Transverse colon (tissue), 4 donors: Measurements from ENCODE around the gene PSMG1. TPM values are rescaled to one million over a fixed set of nuclear protein-coding genes. Genes with fewer than 3 reads are reported as not detected.
"Not testable (repeated sequence)": the region's sequence is repeated elsewhere in the genome, so short reads cannot be mapped to it uniquely, and the experiment has no call there.

Source experiments
- DNase-seq: peaks from one replicate; pipeline ENCODE4 v3.0.0-alpha.2; 2019
- H3K27ac ChIP-seq, 4 donors: fragments of 200-600 bp; sonication (generic); 2 replicates each; pipeline ENCODE4 v1.5.1; 2016 to 2018; ENCODE audit warnings: inconsistent platforms in 4 of 4
- H3K27me3 ChIP-seq: fragments of 200-600 bp; sonication (generic); 2 replicates; pipeline ENCODE4 v1.5.1; 2017; ENCODE audit warnings: inconsistent platforms
- H3K36me3 ChIP-seq, 4 donors: fragments of 200-600 bp; sonication (generic); 2 replicates each; pipeline ENCODE4 v1.5.1; 2017 to 2019; ENCODE audit warnings: inconsistent platforms in 4 of 4
- H3K4me1 ChIP-seq, 4 donors: fragments of 200-600 bp; sonication (generic); 2 replicates each; pipeline ENCODE4 v1.5.1; 2017 to 2020; ENCODE audit warnings: inconsistent platforms in 4 of 4
- H3K4me3 ChIP-seq, 4 donors: fragments of 200-600 bp; sonication (generic); 1 replicate in 1 of 4; 2 replicates in 3 of 4; pipeline versions ENCODE4 v1.5.1 to v1.6.1; 2017 to 2019; ENCODE audit warnings: inconsistent platforms in 4 of 4
- H3K9me3 ChIP-seq, 2 donors: fragments of 200-600 bp; sonication (generic); 2 replicates each; pipeline ENCODE4 v1.5.1; 2017 to 2019; ENCODE audit warnings: inconsistent platforms in 2 of 2
- EP300 ChIP-seq: sonication (generic); formaldehyde crosslinking; IDR thresholded peaks from one replicate; pipeline ENCODE4 v1.6.1; 2017; ENCODE audit warnings: antibody characterized with exemption, low read depth
- POLR2A ChIP-seq: fragments of 450-650 bp; IDR thresholded peaks from one replicate; pipeline ENCODE4 v1.6.1; 2016; ENCODE audit warnings: antibody characterized with exemption, mild to moderate bottlenecking, moderate library complexity
- POLR2AphosphoS5 ChIP-seq, 3 donors: sonication (generic); formaldehyde crosslinking; IDR thresholded peaks; one replicate each; pipeline ENCODE4 v1.6.1; 2016; ENCODE audit warnings: antibody characterized with exemption in 3 of 3
- WGBS, 2 donors: methylation state at CpG; one replicate each; pipeline ENCODE4 v1.1.5; 2018; ENCODE audit warnings: low coverage in 1 of 2; 5-methylcytosine and 5-hydroxymethylcytosine counted together
- in situ Hi-C, 4 donors: fragments of 200-750 bp; cut with MboI; loops; one replicate each; pipeline versions ENCODE4 v1.15.0 to v1.15.1; 2017; ENCODE audit warnings: low sequenced_read_pairs in 3 of 4, low pct_ligation_motif_present in 1 of 4, low pct_unique_long_range_greater_than_20kb in 1 of 4
- intact Hi-C: fragments of 100-400 bp; cut with DNase I; formaldehyde crosslinking; loops from one replicate; pipeline ENCODE4 v1.15.1; 2023; ENCODE audit warnings: low total_unique reads
- total RNA-seq, 4 donors: library from RNA; depleted of rRNA; stranded (reverse); fragments of >200 nt; gene quantifications; one replicate each; pipeline ENCODE4 v1.1.0, GENCODE V29; 2016
- TF ChIP-seq, protein P1 (sequence below), 5 experiments: fragments of 200-600 bp in 3 of 5; fragments of 450-650 bp in 2 of 5; sonication (generic) in 3 of 5; IDR thresholded peaks; 1 replicate in 2 of 5; 2 replicates in 3 of 5; pipeline ENCODE4 v1.5.1; 2016 to 2017; ENCODE audit warnings: antibody characterized with exemption in 5 of 5, inconsistent platforms in 3 of 5, mild to moderate bottlenecking in 2 of 5, moderate library complexity in 1 of 5

Gene PSMG1
- total RNA-seq, 4 donors from 2014 or later, result 7.4 to 28.1 (median 20.2) TPM

GRCh38 chr21:39221282-39221996 lies 38.2 kb upstream of the PSMG1 start:
- in situ Hi-C loops, result no loop called here
- no peak for DNase-seq
- Histone ChIP-seq H3K27me3 (no peaks in the 10 kb centered on the region), H3K27ac (no peak overlapping the region), H3K36me3 (peaks cover 0 to 41% (median 20%) of the 10 kb centered on the region in 4 donors), H3K4me1 (no peaks in the 10 kb centered on the region), H3K9me3 (no peaks in the 10 kb centered on the region), H3K4me3 (no peak overlapping the region)
- TF ChIP-seq, protein P1, sequence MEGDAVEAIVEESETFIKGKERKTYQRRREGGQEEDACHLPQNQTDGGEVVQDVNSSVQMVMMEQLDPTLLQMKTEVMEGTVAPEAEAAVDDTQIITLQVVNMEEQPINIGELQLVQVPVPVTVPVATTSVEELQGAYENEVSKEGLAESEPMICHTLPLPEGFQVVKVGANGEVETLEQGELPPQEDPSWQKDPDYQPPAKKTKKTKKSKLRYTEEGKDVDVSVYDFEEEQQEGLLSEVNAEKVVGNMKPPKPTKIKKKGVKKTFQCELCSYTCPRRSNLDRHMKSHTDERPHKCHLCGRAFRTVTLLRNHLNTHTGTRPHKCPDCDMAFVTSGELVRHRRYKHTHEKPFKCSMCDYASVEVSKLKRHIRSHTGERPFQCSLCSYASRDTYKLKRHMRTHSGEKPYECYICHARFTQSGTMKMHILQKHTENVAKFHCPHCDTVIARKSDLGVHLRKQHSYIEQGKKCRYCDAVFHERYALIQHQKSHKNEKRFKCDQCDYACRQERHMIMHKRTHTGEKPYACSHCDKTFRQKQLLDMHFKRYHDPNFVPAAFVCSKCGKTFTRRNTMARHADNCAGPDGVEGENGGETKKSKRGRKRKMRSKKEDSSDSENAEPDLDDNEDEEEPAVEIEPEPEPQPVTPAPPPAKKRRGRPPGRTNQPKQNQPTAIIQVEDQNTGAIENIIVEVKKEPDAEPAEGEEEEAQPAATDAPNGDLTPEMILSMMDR (IDR thresholded peaks at IDR 0.05), result no peak
- no peak for TF ChIP-seq POLR2A
- no peak for TF ChIP-seq POLR2AphosphoS5 (IDR thresholded peaks at IDR 0.05)
- no peak for TF ChIP-seq EP300
- intact Hi-C loops, result no loop called here
- WGBS, 2 donors, result 84 to 100% methylated on average over 1 to 7 of the region's 7 CpGs

GRCh38 chr21:39220875-39221274 lies 37.6 kb upstream of the PSMG1 start:
- in situ Hi-C loops, H3K27me3 ChIP-seq, H3K4me3 ChIP-seq, H3K9me3 ChIP-seq, DNase-seq, H3K27ac ChIP-seq, H3K4me1 ChIP-seq, intact Hi-C loops: not testable (repeated sequence)
- 70 to 98% methylated on average over 1 to 2 of the region's 2 CpGs for WGBS, 2 donors
- peaks cover 0 to 41% (median 20%) of the 10 kb centered on the region in 4 donors for H3K36me3 ChIP-seq

DNA sequence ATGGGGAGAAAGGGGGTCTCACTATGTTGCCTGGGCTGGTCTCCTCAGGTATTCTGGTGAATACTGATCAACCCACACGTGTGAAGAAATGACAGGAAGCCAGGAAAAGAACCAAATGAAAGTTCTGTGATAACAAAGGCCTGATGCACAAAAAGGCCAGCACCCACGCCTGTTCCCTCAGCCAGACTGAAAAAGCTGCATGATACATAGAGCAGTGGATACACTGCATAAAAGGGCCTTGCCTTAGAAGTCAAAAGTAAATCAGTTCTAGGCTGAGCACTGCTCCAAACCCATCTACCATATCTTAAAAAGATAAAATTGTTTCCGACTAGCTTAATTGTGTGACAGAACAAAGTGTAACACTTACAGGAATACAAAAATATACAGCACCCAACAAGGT lies 36.9 kb upstream of the PSMG1 start:
- H3K4me3 ChIP-seq, result no peak overlapping the region
- in situ Hi-C loops (no loop called here), intact Hi-C loops (no loop called here)
- no peaks in the 10 kb centered on the region for H3K4me1 ChIP-seq
- peaks cover 0 to 47% (median 21%) of the 10 kb centered on the region in 4 donors for H3K36me3 ChIP-seq
- WGBS, 2 donors, result 82 to 100% methylated on average over 1 to 3 of the region's 3 CpGs
- H3K27ac ChIP-seq, result no peak overlapping the region
- no peaks in the 10 kb centered on the region for H3K27me3 ChIP-seq
- no peak for DNase-seq
- TF ChIP-seq POLR2AphosphoS5 (IDR thresholded peaks at IDR 0.05) (no peak), EP300 (no peak), POLR2A (no peak)
- TF ChIP-seq, protein P1 (IDR thresholded peaks at IDR 0.05), result no peak
- no peaks in the 10 kb centered on the region for H3K9me3 ChIP-seq

DNA sequence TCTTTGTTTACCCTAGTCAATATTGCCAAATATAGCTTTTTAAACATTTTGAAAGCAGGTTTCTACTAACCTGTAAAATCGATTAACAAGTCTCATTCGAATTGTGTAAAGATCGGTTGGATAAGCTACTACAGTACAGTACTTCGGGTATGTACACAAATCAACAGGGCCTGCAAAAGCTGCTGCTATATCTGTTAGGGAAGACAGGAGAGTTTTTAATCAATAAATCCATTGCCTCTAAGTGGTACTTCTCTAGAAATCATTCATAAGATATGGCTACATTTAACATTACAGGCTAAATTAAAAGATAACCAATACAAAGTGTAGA lies 34.8 kb upstream of the PSMG1 start:
- DNase-seq, result no peak
- Histone ChIP-seq H3K27ac (no peak overlapping the region), H3K4me1 (no peaks in the 10 kb centered on the region), H3K27me3 (no peaks in the 10 kb centered on the region), H3K36me3 (peaks cover 0 to 50% (median 22%) of the 10 kb centered on the region in 4 donors), H3K4me3 (no peak overlapping the region), H3K9me3 (no peaks in the 10 kb centered on the region)
- in situ Hi-C loops (no loop called here), intact Hi-C loops (no loop called here)
- 93 to 96% methylated on average over 3 to 4 of the region's 4 CpGs for WGBS, 2 donors
- TF ChIP-seq POLR2AphosphoS5 (IDR thresholded peaks at IDR 0.05) (no peak), EP300 (no peak), POLR2A (no peak)
- TF ChIP-seq, protein P1 (IDR thresholded peaks at IDR 0.05), result no peak
